NT2/D1 (cell line): ENCODE measurements around the gene RAPGEF4.

Source experiments
- SUZ12 ChIP-seq: IDR thresholded peaks from 2 replicates; pipeline ENCODE4 v1.6.1; 2011; ENCODE audit not compliant: insufficient read length, insufficient read depth; ENCODE audit errors: extremely low read depth
- YY1 ChIP-seq: IDR thresholded peaks from 2 replicates; pipeline ENCODE4 v1.6.1; 2011; ENCODE audit not compliant: insufficient read length, insufficient read depth
- ZNF274 ChIP-seq: IDR thresholded peaks from 2 replicates; pipeline ENCODE4 v1.6.1; 2011; ENCODE audit warnings: mild to moderate bottlenecking, low read depth, low read length

DNA sequence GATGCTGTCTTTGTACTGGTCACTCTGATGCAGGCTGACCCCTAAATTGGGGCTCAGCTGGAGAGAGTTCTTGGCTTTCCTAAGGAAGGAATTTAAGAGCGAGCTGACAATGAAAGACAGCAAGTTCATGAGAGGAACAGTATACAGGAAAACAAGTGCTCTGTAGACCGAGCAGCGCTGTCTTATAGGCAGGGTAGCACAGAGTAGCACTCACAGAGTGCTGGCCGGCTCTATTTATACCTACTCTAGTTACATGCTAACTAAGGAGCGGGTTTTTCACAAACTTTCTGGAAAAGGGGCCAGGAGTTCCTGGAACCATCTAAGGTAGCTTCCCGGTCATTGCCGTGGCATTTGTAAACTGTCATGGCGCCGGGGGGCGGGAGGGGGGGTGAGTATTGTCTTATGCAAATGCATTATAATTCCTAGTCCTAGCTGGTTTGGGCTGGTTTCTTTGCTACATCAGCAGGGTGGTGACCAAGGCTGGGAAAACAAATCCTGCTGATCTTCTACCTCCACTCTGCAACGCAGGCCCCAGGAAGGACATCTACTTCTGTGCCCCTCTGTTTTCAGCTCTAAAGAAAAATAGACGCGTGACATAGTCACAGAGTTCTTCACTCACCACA lies 308.4 kb downstream of the RAPGEF4 start:
- no peak for TF ChIP-seq YY1
- no peak for TF ChIP-seq ZNF274
- TF ChIP-seq SUZ12, result no peak
